DMS79 treated with DMSO at 0.1 percent for 48 hours (cell line): ENCODE measurements around the gene ITGBL1.

ENCODE experiments used
- DNase-seq: peaks from one replicate; lab custom pipeline; 2025; lab: John Stamatoyannopoulos, UW

ITGBL1 gene

DNA sequence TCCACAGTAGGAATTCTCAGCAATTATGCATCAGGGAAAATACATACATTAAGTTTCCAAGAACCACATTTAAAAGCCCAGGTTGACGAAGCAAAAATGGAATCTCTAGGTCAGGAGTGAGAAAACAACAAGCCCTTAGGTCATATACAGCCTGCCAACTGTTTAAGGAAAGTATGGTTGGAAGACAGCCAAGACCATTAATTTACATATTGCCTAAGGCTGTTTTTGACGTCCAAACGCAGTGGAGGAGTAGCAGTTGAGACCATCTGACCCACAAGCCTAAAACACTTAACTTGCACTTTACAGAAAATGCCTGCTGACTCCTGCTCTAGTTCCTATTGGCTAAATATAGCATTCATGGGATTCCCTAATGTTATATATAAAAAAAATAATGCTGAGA, 299.0 kb downstream of the ITGBL1 start:
- peak; percentile 100 for DNase-seq

DNA sequence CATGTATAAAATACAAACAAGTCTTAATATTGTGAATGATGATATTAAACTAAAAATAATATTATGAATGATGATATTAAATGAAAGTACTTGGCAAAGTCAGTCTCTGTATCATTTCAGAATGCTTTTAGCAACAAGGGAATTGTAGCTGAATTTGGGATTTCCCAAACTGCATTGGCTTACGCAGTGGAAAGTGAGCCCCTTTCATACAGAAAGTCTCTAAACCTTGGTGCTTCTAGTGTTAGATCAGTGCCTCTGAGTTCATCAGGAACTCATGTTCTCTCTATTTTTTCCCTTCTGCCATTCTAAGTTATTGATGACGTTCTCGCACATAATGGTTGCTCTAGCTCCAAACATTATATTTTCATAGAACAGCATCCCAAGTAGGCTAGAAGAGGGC, 300.0 kb downstream of the ITGBL1 start:
- no peak for DNase-seq

DNA sequence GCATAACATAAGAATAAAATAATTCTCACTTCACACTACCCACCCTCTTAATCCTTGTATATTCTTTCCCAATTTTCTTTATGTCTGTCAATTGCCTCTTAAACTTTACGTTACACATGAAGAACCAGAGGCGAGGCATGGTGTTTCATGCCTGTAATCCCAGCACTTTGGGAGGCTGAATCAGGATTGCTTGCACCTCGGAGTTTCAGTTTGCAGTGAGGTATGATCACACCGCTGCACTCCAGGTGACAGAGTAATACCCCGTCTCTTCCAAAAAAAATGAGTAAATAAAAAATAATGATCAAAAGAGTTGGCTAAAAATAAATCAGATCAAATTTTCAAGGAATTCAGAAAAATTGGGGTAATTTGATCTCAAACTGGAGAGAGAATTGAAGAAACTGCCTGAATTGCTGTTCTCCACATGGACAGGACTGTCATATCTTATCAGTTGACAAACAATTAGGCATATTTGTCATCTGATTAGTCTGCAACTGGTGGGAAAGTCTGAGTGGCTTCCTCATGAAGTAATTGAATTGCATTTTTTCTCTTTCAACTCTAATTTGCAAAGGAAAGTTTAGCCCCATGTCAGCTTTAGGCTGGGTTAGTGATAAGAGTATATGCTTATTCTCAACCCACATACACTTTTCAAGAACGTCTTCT, 302.9 kb downstream of the ITGBL1 start:
- DNase-seq, result no peak

DNA sequence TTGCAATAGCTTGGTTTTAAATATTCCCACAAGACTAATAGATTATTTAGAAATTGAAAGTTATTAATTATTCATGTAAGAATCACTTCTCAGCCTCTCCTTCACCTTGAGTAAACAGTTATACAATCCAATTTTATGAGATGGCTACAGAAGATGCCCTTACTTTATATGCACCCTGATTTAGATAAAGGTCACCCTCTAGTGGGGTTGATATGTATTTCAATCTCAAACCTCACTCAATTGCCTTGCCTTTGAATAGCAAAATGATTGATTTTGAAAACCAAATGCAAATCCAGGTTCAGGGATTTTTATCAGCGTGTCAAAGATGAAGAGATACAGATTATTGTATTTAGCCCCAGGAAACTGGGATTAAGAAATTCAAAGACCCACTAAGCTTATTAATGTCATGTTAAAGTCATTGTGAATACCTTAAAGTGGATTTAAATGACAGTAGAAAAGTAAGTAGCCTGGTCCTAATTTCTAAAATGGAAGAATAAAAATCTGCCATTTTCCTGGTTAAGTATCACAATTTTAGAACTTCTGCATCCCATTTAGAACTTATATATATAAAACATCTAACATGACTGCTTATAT, 305.1 kb downstream of the ITGBL1 start:
- DNase-seq, result peak; percentile 98

DNA sequence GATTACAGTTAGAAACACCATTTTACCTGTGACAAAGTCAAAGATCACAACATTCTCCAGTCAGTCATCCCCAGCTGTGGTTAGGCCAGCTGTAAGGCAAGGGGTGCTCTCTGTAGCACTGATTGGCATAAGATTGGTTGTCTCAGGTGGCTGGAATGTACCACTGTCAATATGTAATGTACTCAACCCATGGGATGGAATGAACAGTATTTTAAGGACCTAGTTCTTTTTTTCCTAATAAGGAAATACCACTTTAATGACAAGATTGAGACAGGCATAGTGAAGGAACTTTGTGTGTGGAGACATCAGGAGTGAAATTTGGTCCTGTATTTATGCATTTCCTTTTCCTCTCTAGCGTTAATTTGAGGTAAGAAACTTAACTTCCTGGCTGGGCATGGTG, 310.7 kb downstream of the ITGBL1 start:
- DNase-seq, result no peak
